HL-60/S4 treated with retinoic acid at 250 ng/mL for 4 days and 3 days (cell line): Measurements from ENCODE around the gene SLFN13.
"Not testable (repeated sequence)": the region's sequence is repeated elsewhere in the genome, so short reads cannot be mapped to it uniquely, and the experiment has no call there.

ENCODE experiments used
- in situ Hi-C: fragments of 300-500 bp; cut with MboI; formaldehyde crosslinking; loops from 2 replicates; pipeline ENCODE4 v1.7.0; 2022; ENCODE audit warnings: low sequenced_read_pairs

The SLFN13 gene

DNA sequence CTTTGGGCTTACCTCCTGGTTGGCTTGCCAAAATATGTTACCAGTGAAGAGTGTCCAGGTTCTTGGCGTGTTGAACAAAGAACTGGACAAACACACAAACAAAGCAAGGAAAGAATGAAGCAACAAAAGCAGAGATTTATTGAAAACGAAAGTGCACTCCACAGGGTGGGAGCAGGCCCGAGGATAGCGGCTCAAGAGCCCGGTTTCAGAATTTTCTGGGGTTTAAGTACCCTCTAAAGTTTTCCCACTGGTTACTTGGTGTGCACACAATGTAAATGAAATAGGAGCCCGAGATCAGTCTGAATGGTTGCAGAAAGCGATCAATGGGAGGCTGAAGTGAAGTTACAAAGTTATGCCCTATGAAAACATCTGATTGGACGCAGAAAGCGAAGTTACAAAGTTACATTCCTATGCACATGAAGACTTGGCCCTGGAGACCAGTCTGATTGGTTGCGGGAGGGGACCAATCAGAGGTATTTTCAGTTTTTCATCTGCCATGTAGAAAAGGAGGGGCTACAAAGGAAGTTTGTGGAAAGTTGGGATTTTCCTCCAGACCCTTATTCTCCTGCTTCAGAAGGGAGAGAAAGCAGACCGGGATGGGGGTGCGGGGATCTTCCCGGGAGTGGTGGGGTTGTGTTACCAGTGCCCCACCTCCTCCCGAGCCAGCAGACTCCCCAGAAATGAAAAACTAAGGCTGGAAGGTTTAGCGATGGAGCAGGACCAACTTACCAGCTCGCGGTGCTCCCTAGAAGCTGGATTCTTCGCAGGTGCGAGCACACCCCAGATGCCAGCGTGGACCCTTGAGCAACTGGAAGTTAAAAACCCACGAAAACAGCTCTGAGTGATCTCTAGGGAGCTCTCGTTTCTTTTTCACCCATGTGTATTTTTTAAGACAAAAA is 16.1 kb downstream of the SLFN13 start, which contains the start of gene SLFN12:
SLFN12 (minus strand) TSS at position 325 of the 899 bp plus-strand sequence. CDS start 9,472 bp downstream, outside the sequence.
- in situ Hi-C loops: no loop called here

DNA sequence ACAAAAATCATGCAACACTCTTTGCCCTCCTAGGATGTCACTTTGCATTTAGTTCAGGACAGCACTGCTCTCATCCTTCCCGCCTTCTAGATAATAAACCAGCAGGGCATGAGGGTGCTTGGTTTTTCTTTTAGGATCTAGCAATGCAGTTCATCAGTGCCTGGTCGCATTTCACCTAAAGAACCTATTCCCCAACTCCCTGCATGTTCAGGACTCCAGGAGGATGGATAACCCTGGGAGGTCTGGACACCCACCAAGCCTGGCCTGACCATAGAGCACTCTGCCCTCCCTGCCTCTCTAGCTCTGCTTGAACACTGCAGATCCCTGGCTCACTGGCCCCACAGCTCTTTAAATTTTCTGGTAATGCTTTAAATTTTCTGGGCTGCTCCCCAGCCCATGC is 18.9 kb downstream of the SLFN13 start:
- in situ Hi-C loops: no loop called here

DNA sequence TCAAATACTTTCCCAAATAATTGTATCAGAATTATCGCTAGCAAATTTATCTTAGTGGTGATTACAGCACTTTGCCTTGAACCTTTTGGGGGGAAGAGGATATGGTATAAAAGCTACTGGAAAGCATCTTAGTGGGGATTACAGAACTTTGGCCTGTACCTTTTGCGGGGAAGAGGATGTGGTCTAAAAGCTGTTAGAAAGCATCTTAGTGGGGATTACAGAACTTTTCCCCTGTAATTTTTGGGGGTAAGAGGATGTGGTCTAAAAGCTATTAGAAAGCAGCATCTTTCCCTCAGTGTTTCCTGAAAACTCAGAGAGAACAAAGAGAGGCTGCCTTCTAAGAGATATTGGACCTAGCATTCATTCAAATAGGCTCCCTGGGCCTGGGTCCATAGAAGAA is 20.3 kb downstream of the SLFN13 start:
- in situ Hi-C loops: no loop called here

DNA sequence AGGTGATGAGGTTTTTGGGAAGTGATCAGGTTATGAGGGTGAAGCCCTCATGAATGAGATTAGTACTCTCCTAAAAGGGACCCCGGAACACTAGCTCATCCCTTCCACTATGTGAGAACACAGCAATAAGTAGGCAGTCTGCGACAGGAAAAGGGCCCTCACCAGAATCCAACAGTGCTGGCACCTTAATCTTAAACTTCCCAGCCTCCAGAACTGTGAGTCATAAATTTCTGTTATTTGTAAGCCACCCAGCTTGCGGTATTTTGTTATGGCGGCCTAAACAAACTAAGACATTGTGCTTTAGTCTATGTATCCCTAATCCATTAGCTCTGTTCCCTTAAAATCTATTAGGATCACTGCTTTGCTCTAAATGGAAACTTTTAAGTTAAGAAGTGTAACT is 24.8 kb downstream of the SLFN13 start:
- in situ Hi-C loops: no loop called here

DNA sequence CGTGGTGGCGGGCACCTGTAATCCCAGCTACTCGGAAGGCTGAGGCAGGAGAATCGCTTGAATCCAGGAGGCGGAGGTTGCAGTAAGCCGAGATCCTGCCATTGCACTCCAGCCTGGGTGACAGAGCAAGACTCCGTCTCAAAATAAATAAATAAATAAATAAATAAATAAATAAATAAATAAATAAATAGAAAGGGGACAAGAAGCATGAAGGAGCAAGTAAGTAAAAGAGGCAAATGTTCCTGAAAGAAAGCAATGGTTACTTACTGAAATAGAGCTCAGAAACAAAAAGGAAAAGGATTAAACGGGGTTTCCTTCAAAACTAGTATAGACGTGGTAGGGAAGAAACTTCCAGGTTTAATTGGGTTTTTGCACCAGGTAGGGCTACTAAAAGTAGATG is 27.5 kb downstream of the SLFN13 start:
- in situ Hi-C loops: not testable (repeated sequence)

DNA sequence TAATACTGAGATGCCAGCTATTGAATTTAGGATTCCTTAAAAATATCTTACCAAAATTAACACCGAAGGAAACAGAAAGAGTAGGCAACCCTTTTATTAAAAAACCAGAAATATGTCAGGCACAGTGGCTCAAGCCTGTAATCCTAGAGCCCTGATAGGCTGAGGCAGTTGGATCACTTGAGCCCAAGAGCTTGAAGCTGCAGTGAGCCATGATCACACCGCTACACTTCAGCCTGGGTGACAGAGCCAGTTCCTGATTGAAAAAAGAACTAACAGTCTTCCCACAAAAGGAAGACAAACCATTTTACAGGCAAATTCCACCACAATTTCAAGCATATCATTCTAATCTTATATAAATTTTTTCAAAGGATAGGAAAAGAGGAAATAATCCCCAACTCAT is 31.9 kb downstream of the SLFN13 start:
- in situ Hi-C loops: no loop called here

DNA sequence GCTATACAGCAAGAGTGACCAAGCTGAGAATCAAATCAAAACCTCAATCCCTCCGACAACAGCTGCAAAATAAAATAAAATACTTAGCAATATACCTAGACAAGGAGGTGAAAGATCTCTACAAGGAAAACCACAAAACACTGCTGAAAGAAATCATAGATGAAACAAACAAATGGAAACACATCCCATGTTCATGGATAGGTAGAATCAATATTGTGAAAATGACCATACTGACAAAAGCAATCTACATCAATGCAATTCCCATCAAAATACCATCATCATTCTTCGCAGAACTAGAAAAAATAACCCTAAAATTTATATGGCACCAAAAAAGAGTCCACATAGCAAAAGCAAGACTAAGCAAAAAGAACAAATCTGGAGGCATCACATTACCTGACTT is 33.9 kb downstream of the SLFN13 start:
- in situ Hi-C loops: not testable (repeated sequence)

DNA sequence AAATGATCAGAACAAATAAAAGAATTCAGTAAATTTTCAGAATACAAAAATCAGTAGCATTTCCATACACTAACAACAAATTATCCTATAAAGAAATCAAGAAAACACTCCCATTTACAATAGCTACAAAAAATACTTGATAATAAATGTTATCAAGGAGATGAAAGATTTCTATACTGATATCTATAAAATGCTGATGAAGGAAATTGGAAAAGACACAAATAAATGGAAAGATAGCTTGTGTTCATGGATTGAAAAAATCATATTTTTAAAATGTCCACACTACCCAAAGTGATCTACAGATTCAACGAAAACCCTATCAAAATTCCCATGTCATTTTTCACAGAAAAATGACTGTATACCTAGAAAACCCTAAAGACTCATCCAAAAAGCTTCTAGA is 34.3 kb downstream of the SLFN13 start:
- in situ Hi-C loops: no loop called here

DNA sequence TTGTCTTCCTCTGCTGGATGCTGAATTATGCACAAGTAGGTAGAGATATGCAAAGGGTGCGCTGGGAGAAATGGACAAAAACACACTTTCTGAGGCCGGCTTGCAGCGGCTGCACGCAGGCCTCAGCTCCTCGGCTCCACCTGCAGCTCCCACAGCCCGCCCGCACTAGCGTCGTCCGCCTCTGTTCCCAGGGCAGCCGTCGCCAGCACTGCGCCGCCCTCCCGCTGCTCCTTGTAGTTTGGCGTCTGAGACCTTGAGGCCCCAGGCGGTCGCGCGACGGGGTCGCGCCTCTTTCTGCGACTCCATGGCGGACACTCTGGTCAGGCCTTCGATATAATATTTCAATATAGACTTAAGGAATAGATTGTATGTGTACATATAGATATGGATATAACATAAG is 41.0 kb downstream of the SLFN13 start:
- in situ Hi-C loops: no loop called here

DNA sequence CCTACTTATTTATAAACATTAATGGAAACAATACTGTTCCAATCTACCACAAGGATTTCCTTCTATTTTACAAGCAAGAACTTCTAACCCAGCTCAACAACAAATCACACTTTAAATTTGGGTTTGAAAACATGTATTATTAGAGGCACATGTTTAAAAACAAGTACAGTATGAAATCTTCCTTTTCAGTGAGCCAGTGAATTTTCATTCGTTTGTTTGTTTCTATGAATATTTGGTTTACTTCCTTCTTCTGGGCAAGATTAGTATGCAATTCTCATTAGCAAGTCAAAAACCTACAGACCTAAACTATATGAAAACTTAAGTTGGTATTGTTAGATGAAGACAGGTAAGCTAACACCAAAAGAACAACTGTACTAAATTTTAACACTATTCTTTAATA is 42.0 kb downstream of the SLFN13 start:
- in situ Hi-C loops: no loop called here

DNA sequence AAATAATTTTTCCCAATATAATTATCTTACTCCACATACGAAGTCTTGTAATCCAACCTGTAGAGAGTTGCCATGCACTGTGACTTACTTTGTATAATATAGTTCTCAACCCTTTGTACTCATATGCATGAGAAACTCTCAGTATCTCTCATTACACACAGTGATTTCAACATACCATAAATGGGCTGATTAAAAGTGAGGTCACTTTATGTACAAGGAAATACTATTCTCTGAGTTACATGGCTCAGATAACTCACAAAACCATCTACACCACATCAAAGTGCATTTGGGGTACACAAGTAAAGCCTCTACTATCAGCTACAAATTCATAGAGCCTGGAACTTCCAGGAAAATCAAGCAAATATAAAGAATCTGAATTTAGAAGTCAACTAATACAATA is 44.2 kb downstream of the SLFN13 start:
- in situ Hi-C loops: no loop called here

DNA sequence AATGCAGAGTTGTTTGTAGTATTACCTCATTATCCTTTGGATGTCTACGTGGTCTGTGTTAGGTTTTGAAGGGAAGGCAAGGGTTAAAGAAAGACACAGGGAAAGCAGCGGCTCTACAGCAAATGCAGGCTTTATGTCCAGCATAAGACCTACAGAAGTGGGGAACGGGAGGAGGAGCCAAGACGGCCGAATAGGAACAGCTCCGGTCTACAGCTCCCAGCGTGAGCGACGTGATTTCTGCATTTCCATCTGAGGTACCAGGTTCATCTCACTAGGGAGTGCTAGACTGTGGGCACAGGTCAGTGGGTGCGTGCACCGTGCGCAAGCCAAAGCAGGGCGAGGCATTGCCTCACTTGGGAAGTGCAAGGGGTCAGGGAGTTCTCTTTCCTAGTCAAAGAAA is 54.8 kb downstream of the SLFN13 start:
- in situ Hi-C loops: not testable (repeated sequence)

DNA sequence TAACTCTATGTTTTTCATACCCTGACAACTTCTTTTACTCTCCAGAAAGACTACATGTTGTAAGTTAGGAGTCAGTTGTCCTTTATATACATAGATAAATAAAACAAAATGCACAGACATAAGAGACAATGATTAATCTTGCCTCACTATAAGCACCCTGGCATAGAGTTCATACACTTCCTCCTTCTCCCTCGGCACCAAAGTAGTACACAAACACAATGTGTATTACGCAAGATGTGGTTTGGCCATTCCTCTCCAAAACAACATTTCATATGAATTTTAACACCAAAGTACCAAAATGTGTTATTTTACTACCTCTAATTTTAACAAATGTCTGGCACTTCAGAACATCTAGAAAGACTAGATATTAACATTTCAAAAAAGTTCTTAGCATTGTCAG is 57.9 kb downstream of the SLFN13 start:
- in situ Hi-C loops: no loop called here

DNA sequence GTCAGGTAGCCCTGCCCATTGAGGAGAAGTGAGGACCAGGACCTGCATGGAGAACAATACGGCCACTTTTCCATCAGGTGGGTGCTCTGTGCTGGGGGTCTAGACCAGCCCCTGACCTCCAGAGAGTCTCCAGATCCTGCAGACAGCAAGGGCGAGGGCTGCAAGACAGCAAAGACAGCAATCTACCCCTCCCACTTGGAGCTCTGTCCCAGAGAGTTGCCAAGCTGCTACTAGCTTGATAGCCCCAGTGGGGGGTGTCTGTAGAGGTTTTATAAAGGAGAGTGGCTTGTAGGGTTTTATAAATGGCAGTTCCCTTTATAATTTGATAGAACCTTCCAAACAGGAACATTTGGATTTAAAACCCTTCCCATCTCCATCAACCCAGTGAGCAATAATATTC is 58.4 kb downstream of the SLFN13 start:
- in situ Hi-C loops: no loop called here

DNA sequence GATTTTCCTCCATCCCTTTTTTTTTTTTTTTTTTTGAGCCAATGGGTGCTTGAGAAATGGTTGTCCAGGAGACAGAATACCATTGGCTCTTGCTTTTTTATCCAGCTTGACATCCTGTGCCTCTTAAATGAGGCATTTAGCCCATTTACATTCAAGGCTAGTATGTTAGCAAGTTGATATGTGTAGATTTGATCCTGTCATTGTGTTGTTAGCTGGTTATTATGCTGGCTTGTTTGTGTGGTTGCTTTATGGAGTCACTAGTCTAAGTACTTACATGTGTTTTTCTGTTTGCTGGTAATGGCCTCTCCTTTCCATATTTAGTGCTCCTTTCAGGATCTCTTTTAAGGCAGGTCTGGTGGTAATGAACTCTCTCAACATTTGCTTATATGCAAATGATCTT is 61.1 kb downstream of the SLFN13 start:
- in situ Hi-C loops: no loop called here
